Activated CD8-positive, alpha-beta T cell treated with anti-CD3 and anti-CD28 coated beads for 36 hours (primary cell): Measurements from ENCODE around the gene TEX51. TPM values are rescaled to one million over a fixed set of nuclear protein-coding genes. Genes with fewer than 3 reads are reported as not detected.

Source experiments
- ATAC-seq: fragments of 200-7000 bp; cut with Tn5 transposase; one replicate; pipeline ENCODE4 v1.10.0; 2021; ENCODE audit warnings: mild to moderate bottlenecking, moderate library complexity
- CTCF ChIA-PET: fragments of 350-600 bp; sonication (Branson Sonifier 250); formaldehyde crosslinking; loops from one replicate; lab custom pipeline; 2021; ENCODE audit warnings: antibody characterized with exemption; lab: Charles Lee
- POLR2A ChIA-PET: fragments of 350-600 bp; sonication (Branson Sonifier 250); formaldehyde crosslinking; loops from one replicate; lab custom pipeline; 2021; ENCODE audit warnings: antibody characterized with exemption; lab: Charles Lee
- DNase-seq: peaks from one replicate; pipeline ENCODE4 v3.0.0-alpha.2; 2020
- H3K27ac Mint-ChIP-seq: one replicate; pipeline ENCODE4 v1.8.0; 2021; ENCODE audit warnings: mild to moderate bottlenecking, mixed read lengths
- H3K27me3 Mint-ChIP-seq: one replicate; pipeline ENCODE4 v1.8.0; 2021; ENCODE audit warnings: mixed read lengths
- H3K36me3 Mint-ChIP-seq: one replicate; pipeline ENCODE4 v1.8.0; 2021; ENCODE audit warnings: low read depth, mixed read lengths
- H3K4me1 Mint-ChIP-seq: one replicate; pipeline ENCODE4 v1.8.0; 2021; ENCODE audit warnings: low read depth, mixed read lengths
- H3K4me3 Mint-ChIP-seq: one replicate; pipeline ENCODE4 v1.8.0; 2021; ENCODE audit warnings: mild to moderate bottlenecking, moderate library complexity, mixed read lengths
- H3K9me3 Mint-ChIP-seq: one replicate; pipeline ENCODE4 v1.8.0; 2021; ENCODE audit warnings: mixed read lengths
- CTCF ChIP-seq: fragments of 200-600 bp; IDR thresholded peaks from one replicate; pipeline ENCODE4 v1.8.0; 2022; ENCODE audit warnings: antibody characterized with exemption, mild to moderate bottlenecking
- intact Hi-C: fragments of 100-400 bp; cut with micrococcal nuclease; formaldehyde crosslinking; loops from one replicate; pipeline ENCODE4 v1.10.0; 2022
- total RNA-seq, 2 experiments: library from RNA; stranded (reverse); gene quantifications; one replicate each; pipeline ENCODE4 v1.2.3, GENCODE V29; 2021

The TEX51 gene
- total RNA-seq, 2 experiments from 2014 or later: not detected

GRCh38 chr2:126851756-126852155 is 46.9 kb upstream of the TEX51 start:
- ATAC-seq (no peak), DNase-seq (no peak)
- ChIA-PET CTCF (interaction anchor here (1.1 kb wide), 1 partner anchor 22 kb away, joined by 3 read pairs; no protein-coding TSS in a partner anchor), POLR2A (interaction anchor here (1.7 kb wide), 1 partner anchor 185 kb away, joined by 3 read pairs; no protein-coding TSS in a partner anchor)
- Mint-ChIP-seq H3K4me1 (no peaks in the 10 kb centered on the region), H3K27ac (no peak overlapping the region), H3K27me3 (peaks cover 2% of the 10 kb centered on the region), H3K4me3 (no peak overlapping the region), H3K36me3 (no peaks in the 10 kb centered on the region), H3K9me3 (no peaks in the 10 kb centered on the region)
- intact Hi-C loops: no loop called here
- no peak for TF ChIP-seq CTCF

- TF ChIP-seq CTCF: no peak
- ChIA-PET POLR2A (interaction anchor here (1.7 kb wide), 1 partner anchor 184 kb away, joined by 3 read pairs; no protein-coding TSS in a partner anchor), CTCF (interaction anchor here (1.1 kb wide), 1 partner anchor 23 kb away, joined by 3 read pairs; no protein-coding TSS in a partner anchor)
- ATAC-seq (no peak), DNase-seq (no peak)
- H3K27me3 Mint-ChIP-seq: peaks cover 2% of the 10 kb centered on the region
- no peak overlapping the region for H3K4me3 Mint-ChIP-seq
- no peaks in the 10 kb centered on the region for H3K4me1 Mint-ChIP-seq
- intact Hi-C loops: no loop called here
- H3K9me3 Mint-ChIP-seq: no peaks in the 10 kb centered on the region
- no peaks in the 10 kb centered on the region for H3K36me3 Mint-ChIP-seq
- H3K27ac Mint-ChIP-seq: no peak overlapping the region
Observed at GRCh38 chr2:126852361-126852760, 46.3 kb upstream of the TEX51 start.

GRCh38 chr2:126855606-126856005 is 43.1 kb upstream of the TEX51 start:
- Mint-ChIP-seq H3K27ac (no peak overlapping the region), H3K4me1 (no peaks in the 10 kb centered on the region), H3K4me3 (no peak overlapping the region), H3K9me3 (no peaks in the 10 kb centered on the region), H3K27me3 (no peaks in the 10 kb centered on the region), H3K36me3 (no peaks in the 10 kb centered on the region)
- intact Hi-C loops: no loop called here
- TF ChIP-seq CTCF: no peak
- ATAC-seq (no peak), DNase-seq (no peak)
- ChIA-PET CTCF (interaction anchor here (0.9 to 1.3 kb wide), 2 partner anchors 10 to 116 kb away, joined by 3 to 4 read pairs; no protein-coding TSS in a partner anchor), POLR2A (no interaction called here)

- no peak for ATAC-seq
- Mint-ChIP-seq H3K27ac (no peak overlapping the region), H3K36me3 (no peaks in the 10 kb centered on the region), H3K4me1 (no peaks in the 10 kb centered on the region), H3K9me3 (no peaks in the 10 kb centered on the region), H3K4me3 (no peak overlapping the region), H3K27me3 (no peaks in the 10 kb centered on the region)
- POLR2A ChIA-PET: no interaction called here
- DNase-seq: no peak
- CTCF ChIA-PET: interaction anchor here (0.9 kb wide), 1 partner anchor 9 kb away, joined by 3 read pairs; no protein-coding TSS in a partner anchor
- intact Hi-C loops: no loop called here
- TF ChIP-seq CTCF: no peak
Observed at GRCh38 chr2:126856403-126856802, 42.3 kb upstream of the TEX51 start.

- no peaks in the 10 kb centered on the region for H3K36me3 Mint-ChIP-seq
- CTCF ChIA-PET: no interaction called here
- no peak for ATAC-seq
Observed at GRCh38 chr2:126857502-126857901, 41.2 kb upstream of the TEX51 start.

More at GRCh38 chr2:126857502-126857901, 41.2 kb upstream of the TEX51 start:
- intact Hi-C loops: no loop called here
- no peak overlapping the region for H3K27ac Mint-ChIP-seq
- no peaks in the 10 kb centered on the region for H3K4me1 Mint-ChIP-seq
- H3K27me3 Mint-ChIP-seq: no peaks in the 10 kb centered on the region
- no peak overlapping the region for H3K4me3 Mint-ChIP-seq
- DNase-seq: no peak
- POLR2A ChIA-PET: no interaction called here
- no peaks in the 10 kb centered on the region for H3K9me3 Mint-ChIP-seq
- no peak for TF ChIP-seq CTCF
